Ammon's horn (tissue), 1 donor: ENCODE results near the gene ZBTB20.

Source experiments
- DNase-seq: peaks from one replicate; pipeline ENCODE4 v3.0.0-alpha.2; 2016; ENCODE audit warnings: low spot score

Gene ZBTB20

DNA sequence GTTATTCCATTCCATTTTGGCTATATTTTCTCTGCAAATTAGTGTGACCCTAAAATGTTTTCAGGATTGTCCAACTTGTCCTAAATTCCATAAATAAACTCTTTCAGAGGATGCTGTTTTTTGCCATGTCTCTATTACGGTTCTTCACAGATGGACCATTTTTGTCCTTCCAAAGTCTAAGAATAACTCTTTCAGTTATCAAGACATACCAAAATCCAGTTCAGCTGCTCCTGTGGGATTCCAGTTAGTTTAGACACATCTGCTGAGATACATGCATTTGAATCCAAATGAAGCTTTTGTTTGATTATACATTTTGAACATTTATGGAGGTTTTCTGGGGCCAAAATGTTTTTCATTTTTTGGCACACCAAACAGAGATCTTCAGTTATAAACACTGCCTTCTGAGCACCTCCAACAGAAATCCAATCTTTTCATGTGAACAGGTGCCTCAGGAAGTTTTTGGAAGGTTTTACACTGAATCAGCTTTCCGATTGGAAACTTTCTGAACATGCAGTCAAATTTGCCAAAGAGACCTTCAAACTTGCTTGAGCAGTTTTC, 772.6 kb downstream of the ZBTB20 start:
- DNase-seq: no peak

DNA sequence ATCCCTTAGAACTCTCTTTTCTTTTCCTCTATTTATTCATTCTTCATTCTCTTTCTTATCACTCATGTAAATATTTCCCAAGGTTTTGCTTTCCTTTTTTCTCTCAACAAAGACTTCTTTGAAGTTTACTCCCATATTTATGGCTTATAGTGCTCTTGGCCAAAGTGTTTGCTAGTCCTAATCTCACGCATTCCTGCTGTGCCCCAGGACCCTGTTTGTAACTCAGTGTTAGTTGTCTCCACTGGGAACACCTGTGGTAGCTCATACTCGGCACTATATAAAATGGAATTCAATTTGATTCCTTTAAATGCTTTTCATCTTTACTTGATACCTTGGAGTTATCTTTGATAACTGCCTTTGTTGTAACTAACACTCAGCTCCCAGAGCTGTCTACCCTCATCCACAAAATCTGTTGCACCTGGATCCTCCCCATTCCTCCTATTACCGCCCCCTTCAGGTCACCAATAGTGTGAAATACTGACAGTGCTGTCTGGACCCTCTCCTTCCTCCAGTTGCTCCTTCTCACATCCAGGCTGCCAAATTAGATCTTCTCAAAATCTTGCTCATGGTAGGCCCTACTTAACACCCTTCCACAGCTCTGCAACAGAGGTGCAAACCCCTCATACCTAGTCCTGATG, 776.4 kb downstream of the ZBTB20 start:
- DNase-seq: no peak

DNA sequence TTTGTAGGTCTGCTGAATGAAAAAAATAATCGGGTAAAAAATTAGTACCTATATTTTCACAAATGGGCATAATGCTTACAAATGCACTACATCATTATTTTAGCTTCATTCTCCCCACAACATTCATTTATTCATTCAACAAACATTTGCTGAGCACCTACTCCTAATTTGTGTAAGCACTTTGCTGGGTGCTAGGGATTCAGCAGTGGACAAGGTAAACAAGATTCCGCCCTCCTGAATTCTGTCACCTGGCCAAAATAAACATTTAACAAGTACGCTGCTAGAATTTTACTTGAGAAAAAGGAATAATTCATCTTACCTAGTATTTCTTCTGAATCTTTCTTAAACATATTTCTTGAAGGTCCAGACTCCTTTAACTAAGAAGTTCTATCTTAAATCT, 781.2 kb downstream of the ZBTB20 start:
- no peak for DNase-seq

DNA sequence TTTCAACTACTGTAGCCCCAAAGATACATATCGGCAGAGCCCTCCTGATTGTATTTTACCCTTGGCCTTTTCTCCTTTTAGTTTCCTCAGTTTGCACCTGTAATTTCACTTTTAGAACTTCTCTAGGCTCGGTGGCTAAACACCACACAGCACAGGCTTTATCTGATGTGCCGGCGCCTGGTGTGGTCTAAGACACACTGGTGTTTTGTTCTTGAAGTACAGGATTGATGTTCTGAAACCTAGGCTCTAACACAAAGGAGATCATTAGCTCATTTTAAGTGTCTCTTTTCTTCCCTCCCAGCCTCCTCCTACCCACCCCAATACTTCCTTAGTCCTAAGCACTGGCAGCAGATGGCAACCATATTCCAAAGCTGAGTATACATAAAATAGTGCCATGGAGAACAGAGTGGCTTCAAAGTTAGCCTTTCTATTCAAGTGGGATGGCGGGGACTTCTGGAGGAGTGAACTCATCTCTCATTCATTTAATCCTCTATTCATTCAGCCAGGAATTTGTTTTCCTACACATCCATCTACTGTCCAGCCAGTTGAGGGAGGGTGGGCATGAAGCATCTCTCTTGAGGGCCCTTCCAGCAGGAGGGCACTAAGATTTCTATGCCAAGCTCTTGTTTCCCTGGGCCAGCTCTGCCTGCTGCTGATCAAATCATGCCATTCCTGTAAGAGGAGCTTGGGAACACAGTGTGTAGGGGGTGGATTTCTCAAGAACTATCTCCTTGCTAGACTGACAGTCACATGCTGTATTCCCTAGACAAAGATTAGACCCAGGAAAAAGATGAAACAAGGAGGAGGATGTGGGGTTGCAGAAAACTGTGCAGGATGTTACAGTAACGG, 782.1 kb downstream of the ZBTB20 start:
- DNase-seq: no peak

DNA sequence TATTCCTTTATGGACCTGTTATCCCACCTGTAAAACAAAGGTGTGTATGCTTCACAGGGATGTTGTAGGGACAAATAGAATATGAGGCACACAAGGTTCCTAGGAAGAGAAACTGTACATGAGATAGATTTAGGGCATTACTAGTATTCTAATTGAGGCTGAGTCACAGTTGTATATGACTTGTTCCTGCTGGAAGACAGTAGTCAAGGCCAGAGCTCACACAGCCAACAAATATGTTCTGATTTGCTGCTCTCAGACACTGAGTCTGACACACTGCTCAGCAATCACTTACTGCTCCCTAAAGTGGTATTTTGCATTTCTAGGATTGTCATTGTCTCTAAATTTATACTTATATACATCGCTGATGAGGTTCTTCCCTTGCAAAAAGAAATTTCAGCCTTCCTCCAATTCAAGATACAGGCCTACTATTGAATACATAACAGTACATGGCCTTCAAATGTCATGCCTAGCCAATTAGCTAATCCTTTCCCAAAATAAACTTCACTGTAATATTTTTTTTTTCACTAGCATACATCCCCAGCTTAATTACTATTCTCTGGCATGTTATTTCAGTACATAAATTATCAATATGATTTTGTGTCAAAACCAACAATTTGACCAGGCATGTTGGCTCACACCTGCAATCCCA, 783.4 kb downstream of the ZBTB20 start:
- DNase-seq: peak; percentile 45

DNA sequence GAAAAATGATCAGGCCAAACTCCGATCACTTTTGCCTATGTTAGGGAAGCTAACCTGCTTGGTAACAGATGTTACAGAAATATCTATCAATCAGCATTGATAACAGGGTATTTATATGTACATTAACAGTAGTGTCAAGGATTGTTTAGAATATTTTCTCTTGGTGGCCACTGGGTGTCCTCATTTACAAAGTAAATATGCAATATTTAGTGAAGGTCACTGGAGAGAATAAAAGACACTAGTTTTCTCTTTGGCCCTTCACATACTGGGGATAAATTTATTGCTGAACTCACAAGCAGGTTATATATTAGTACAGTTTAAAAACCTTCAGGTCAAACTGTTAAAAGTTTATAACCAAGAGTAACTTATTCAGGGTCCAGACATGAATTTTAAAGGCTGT, 784.3 kb downstream of the ZBTB20 start:
- peak; percentile 76 for DNase-seq

DNA sequence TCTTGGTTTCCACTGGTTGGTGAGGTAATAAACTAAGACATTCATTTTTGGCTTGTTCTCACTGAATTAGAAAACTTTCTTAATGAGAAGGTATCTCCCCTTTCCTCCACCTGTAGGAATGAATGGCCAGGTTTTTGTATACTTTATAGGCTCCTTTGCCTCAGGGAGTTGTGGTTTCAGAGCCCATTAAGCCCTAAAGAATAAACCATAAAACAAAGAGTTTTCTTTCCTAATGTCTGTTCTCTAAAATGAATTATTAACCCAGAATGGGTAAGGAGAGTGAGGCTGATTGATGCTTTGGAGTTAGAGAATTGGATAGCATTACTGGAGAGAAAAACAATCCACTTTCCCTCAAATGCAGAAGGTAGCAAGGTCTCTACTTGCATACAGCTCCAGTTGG, 785.7 kb downstream of the ZBTB20 start:
- no peak for DNase-seq

DNA sequence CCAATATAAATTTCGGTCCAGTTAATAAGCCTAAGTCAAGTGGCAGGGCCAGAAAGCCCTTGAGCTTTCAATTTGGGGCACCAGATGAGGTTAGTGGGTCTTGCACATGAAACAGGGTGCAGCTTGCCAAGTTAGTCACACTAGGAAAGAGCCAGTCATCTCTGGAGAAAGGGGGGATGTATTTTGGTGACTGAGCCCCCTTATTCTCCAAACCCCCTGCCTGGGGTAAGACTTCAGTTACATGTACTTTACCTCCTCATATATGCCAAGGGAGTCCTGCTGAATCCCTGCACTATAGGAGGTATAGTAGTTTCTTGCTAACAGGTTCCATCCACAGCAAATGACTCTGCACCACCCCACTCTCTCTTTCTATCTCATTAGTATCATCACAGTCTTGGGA, 790.6 kb downstream of the ZBTB20 start:
- DNase-seq: no peak

DNA sequence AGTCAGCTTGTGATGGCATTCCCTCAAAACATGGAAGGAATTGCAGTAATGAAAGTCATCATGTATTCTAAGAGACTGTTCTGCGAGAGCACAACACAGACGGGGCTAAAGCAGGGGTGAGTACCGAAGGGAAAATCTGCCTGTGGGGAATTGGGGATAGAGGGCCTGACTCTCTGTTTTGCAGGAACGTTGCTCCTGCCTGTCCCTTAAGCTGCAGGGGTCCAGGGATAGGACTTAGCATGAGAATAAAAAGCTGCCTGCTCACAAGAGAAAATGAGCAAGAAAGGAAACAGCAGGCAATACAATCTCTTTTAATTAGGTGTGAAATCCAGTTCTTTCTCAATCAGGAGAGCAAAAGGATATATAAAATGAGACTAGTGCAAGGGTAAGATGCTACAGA, 791.0 kb downstream of the ZBTB20 start:
- DNase-seq: no peak

DNA sequence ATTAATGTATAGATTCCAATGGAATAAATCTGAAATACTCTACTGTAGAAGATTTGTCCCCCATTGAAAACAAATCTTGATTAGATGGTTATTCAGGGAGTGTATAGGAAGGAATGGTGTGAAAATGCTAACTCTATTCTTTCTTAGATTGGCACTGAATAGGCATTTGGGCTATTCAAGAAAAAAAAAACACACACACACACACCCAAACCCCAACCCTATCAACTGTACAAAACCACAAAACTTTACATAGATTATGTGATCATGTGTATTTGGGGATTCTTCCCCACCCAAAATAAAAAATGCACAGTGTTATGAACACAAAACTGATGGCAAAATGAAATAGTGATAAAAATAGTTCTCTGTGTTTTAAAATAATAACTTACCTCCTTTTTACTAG, 791.4 kb downstream of the ZBTB20 start:
- no peak for DNase-seq

DNA sequence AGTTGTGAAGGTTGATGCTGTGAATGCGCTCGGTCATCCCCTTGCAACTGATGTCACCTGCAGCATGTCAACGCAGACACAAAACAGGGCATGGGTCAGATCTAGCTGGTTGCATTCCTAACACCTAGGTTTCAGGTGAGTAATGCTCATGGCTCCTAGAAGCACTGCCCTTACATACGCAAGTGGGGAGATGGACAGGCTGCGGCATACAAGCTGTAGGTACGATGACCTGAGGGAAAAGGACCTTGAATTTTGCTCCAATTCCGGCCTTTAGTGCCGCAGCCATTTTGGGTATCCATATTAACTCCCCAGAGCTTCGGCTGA, 795.3 kb downstream of the ZBTB20 start:
- no peak for DNase-seq

DNA sequence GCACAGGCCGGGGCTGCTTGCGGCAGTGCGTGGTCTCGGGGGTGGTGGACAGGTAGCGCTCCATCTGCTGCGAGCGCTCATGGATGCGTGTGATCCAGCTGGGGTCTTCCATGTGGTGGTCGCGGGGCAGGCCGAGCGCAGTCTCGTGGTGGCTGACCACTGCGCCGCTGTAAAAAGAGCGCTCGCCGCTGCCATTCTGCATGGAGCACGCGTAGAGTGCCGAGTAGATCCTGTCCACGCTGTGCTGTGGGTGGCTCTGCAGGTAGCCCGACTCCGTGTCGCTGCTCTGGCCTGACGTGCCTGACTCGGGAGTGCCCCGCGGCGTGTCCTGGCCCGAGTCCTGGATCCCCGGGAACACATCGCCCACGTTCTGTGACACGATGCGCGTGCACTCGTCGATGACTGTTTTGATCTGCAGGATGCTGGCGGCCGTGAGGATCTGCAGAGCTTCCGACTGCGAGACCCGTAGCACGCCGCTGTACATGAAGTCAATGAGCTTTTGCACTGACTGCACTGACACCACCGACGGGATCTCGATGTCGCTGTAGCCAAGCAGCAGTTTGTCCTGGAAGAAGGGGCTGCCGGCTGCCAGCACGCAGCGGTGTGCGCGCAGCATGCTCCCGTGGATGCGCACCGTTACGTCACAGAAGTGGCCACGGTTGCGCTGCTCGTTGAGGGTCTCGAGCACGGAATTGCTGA, 795.8 kb downstream of the ZBTB20 start:
- no peak for DNase-seq

DNA sequence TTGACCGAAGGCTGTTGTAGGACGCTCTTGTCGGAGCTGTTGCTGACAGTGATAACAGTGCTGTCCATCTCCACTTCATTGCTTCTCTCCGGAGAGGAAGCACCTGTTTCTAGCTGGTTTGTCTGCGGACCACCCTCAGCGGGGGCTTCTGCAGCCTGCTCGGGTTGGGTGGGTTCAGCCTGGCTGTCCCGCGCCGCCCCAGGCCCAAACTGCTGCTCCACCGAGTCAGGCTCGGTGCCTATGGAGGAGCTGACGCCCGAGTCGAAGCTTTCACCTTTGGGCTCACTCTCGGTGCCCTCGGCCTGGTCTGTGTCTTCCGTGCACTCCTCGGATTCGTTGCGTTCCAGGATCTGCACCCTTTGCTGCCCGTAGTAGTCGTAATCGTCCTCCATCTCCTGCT, 796.4 kb downstream of the ZBTB20 start:
- no peak for DNase-seq

DNA sequence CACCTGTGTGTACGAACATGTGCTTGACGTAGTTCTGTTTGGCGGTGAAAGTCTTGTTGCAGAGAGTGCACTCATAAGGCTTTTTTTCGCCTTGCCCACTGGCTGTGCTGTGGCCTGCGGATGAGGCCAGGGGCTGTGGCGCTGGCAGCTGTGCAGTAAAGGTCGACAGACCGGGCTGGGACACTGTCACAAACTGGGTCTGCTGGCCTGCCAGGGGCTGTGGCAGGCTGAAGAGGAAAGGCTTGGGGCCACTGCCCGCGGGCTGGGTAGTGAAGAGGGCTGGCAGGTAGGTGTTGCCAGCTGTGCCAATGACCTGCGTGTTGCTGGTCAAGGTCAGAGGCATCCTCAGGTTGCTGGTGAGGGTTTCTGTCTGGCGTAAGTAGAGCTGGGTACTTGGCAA, 796.8 kb downstream of the ZBTB20 start:
- no peak for DNase-seq

DNA sequence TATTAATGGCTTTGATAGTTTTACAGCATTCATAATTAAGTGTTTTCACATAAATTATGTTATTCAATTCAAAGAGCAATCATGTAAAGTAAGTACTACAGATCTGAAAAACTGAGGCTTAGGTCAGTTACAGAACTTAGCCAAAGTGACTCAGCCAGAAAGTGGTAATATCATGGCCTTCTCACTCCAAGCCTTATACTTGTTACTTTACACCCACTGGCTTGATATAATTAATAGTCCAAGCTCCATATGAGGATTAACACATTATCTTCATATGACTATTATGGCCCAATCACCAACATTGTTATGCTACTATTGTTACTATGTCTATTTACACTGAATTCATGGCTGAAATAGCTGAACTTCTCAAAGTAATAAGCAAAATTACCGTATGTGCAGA, 802.6 kb downstream of the ZBTB20 start:
- DNase-seq: no peak

DNA sequence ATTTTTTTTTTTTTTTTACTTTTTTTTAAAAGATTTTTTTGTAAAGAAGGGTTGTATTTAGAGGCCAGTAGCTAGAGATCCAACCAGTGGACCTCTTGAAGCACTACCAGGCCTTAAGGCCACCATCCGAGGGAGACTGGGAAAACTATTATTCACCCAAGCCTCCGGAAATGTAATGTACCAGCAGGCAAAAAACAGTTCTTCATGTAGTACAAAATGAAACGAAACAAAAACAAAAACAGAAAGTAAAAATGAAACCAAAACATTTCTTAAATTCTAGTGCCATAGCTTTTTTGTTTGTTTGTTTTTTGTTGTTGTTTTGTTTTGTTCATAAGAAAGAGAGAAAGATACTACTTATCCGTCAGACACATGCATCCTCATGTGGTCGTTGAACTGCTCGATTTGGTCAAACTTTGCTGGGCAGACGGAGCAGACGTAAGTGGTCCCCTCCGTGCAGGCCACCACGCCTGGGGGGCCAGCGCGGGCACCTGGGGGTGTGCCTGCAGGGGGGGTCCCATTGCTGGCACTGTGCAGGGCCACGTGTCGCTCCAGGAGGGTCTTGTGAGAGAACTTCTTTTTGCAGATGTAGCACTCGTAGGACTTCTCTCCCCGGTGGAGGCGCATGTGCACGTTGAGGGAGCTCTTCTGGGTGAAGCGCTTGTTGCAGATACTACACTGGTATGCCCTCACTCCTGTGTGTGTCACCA, 808.3 kb downstream of the ZBTB20 start:
- no peak for DNase-seq

DNA sequence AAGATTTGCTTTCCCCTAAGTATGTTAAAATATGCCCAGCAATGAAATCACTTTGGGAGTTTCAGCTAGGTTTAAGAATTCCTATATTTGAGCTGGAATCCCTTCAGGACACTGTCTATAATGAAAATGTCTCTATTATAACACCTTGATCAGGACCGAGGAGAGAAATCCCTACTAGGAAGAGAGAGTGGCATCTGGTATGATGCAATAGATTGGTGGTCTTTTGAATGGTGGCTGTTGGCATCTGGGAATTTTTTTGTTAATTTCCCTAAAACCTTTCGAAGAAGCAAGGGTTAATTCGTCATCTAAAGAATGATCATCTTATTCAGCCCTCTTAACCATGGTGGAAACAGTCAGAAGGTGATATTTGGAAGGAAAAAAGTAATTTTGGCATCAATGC, 810.2 kb downstream of the ZBTB20 start:
- DNase-seq: no peak

DNA sequence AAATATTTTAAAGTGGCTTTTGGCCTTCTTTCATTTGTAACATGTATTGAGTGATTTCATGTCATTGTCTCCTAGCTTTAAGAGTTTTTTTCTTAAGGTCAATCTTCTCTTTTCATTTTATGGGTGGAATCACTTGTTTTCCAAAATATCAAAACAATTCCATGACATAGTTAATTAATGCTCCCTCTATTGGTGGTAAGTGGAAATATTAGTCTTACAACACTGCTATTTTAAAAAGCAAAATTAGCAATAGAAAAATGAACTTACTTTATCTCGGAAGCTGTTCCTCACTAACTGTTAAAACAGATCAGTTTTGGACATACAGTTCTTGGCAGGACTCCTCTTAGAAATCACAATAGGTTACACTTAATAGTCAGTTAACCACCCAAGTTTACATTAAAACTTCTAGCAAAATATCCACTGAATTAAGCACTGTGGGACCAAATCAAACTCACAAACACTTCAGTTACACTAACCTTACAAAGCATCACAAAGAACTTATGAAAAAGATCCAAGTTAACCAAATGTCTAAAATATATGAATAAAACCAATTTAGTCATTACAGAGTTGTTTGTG, 810.9 kb downstream of the ZBTB20 start:
- no peak for DNase-seq

DNA sequence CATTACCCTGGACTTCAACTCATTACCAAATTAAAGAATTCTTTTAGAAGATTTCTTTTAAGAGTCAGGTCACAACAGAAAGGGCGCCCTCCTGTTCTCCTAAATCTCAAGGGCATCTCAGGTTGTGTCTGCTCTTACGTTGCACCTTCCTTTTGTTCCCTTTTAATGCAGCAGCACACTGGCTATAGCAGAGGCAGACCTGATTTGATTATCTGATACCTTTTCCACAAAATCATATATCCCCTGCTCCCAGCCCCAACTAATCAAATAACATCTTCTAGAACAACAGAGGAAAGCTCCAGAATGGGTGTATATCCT, 813.2 kb downstream of the ZBTB20 start:
- no peak for DNase-seq

DNA sequence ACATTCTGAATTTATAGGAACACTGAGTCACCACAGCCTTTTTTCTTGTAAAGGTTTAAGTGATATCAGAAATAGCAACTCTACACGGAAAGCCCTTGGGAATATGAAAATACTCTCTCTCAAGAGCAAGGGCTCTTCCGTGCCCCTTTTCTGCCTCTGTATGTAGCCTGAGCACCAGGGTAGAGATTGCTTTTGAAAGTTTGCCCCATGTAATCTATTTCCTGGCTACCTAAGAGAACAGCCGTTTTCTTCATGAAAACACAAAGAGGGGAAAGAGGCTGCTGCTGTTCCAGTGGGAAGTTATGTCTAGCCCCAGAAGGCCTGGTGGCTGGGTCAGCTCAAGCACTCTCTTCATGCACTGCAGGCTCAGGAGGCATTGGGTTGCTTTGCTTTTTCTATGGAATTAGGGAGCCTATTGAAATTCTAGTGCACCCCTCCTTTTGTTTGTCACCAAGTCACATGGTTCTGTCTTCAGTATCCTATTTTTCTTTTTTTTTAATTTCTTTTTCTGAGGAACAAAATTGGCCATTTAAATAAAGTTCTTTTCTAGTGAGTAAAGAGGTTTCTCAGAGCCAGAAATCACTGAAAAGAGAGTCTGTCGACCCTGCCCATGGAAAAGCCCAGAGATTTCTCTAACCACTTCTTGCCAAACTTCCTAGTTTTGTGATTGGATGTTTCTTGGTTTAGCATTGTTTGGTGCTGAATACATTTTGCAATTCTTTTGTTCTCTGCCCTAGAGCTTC, 813.7 kb downstream of the ZBTB20 start:
- peak; percentile 64 for DNase-seq
